ENCODE data around the gene RARG.

DNA sequence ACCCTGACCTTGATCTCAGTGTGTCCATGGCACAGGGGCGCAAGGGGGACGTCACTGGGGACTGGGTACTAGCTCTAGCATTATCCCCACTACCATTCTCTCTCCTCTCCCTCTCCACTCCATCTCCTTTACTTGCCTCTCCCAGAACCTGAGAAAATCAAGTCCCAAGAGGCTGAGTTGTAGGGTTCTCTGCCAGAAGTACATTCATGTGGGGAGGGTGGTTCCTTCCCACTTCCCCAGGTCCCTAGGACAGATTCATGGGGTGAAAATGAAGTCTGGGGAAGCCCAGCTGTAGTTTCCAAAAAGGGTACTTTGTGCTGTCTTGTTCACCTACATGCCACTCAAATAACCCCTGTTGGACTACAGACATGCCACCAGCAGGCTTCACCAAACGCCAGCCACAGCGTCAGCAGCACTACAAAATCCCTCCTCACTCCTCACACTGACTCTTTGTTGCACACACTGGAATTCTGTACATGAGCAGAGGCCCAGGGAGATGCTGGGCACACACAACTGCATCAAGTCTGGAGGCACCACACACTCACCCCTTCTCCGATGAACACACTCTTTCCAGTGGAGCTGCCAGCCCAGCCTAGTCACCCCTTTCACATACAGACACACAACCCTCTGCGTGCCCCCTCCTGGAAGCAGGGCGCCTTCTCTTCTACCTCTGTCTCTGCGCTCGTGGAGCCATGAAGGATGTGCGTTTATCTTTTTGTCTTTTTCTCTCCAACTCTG, 6.9 kb downstream of the RARG start:
- no peak for TF ChIP-seq POLR2A (IDR thresholded peaks at IDR 0.05)
- TF ChIP-seq, protein P1, sequence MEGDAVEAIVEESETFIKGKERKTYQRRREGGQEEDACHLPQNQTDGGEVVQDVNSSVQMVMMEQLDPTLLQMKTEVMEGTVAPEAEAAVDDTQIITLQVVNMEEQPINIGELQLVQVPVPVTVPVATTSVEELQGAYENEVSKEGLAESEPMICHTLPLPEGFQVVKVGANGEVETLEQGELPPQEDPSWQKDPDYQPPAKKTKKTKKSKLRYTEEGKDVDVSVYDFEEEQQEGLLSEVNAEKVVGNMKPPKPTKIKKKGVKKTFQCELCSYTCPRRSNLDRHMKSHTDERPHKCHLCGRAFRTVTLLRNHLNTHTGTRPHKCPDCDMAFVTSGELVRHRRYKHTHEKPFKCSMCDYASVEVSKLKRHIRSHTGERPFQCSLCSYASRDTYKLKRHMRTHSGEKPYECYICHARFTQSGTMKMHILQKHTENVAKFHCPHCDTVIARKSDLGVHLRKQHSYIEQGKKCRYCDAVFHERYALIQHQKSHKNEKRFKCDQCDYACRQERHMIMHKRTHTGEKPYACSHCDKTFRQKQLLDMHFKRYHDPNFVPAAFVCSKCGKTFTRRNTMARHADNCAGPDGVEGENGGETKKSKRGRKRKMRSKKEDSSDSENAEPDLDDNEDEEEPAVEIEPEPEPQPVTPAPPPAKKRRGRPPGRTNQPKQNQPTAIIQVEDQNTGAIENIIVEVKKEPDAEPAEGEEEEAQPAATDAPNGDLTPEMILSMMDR (IDR thresholded peaks at IDR 0.05): no peak
